ENCODE data around the gene QSOX1.
A peak's percentile ranks its signal among the peaks of the same experiment; 100 is the strongest.

Gene QSOX1

DNA sequence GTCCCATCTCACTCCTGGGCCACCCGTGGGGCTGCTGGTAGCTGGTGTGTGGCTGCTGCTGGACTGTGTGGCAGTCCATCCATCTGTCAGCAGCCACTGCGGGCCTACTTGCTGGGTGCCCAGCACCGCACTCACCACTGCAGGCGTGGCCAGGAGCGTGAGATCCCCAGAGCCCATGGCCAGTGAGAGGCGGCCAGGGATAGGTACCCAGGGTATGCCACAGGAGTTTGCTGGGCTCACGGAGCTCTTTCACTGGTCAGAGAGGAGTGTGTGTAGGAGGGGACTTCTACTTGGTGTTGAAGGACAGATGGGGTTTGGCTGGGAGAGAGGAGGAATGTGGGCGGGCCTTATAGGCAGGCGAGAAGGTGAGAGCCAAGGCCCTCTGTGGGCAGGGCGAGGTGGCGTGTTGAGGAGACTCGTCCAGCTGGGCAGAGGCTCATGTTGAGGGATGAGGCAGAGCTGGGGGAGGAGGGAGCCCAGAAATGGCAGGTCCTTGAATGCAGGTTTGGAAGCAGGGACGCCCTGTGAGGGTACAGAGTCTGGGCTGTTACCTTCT is 15.0 kb downstream of the QSOX1 start:
- no peak for DNase-seq (ENCODE audit: low spot score)

GRCh38 chr1:180170546-180171151 is 16.0 kb downstream of the QSOX1 start:
- no peak for DNase-seq (ENCODE audit: low spot score)

- DNase-seq (ENCODE audit: low spot score) = no peak
Observed at GRCh38 chr1:180171691-180172090, 17.0 kb downstream of the QSOX1 start.

- no peak for DNase-seq (ENCODE audit: low spot score)
Observed at GRCh38 chr1:180173451-180173850, 18.8 kb downstream of the QSOX1 start.

DNA sequence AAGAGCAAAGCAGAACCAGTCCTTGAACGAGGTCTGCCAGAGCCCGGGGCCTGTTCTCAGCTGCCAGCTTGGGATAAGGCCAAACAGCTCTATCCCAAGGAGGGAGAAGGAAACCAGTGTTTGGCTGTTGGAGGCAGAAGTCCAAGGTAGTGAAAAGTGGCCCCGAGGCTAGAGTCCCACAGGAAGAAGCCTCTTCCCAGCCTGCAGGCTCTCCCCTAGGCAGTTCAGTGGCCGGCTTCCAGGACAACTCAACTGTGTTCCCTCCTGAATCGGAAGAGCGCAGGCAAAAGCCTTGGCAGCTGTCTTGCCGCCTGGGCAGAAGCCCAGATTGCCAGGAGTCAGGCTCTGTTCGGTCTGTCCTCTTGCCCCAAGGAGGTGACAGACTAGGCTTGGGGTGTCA is 19.3 kb downstream of the QSOX1 start:
- peak; percentile 74 for DNase-seq (ENCODE audit: low spot score)

DNA sequence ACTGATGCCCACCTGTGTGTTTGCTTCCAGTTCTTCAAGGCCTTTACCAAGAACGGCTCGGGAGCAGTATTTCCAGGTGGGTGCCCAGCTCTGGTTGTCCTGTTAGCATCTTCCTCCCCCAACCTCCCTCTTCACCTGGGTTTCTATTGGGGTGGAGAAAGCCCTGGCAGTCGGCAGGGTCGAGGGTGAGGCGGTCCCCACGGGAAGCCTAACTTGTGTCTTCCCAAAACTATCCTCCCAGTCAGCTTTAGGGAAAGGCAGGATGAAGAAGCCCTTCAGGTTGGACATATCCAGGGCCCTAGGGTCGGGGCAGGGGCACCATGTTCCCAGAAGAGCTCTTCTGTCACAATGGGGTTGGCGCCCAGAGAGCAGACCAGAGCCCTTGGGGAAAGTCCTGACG is 20.6 kb downstream of the QSOX1 start:
- DNase-seq (ENCODE audit: low spot score) = no peak

DNA sequence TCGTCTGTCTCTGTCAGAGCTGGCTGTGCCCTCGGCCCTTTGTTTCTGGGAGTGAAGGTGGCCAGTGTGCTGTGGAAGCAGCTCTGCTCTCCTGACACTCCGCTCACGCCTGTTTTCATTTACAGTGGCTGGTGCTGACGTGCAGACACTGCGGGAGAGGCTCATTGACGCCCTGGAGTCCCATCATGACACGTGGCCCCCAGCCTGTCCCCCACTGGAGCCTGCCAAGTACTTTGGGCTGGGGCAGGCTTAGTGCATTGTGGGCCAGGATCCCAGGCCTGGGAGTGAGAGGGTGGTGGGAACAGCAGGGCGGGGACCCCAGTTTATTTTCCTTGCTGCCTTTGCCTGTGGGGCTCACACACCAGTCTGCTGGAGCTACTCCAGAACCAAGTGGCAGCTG is 21.1 kb downstream of the QSOX1 start:
- no peak for DNase-seq (ENCODE audit: low spot score)

- no peak for DNase-seq (ENCODE audit: low spot score)
Observed at GRCh38 chr1:180176965-180177364, 22.3 kb downstream of the QSOX1 start.

DNA sequence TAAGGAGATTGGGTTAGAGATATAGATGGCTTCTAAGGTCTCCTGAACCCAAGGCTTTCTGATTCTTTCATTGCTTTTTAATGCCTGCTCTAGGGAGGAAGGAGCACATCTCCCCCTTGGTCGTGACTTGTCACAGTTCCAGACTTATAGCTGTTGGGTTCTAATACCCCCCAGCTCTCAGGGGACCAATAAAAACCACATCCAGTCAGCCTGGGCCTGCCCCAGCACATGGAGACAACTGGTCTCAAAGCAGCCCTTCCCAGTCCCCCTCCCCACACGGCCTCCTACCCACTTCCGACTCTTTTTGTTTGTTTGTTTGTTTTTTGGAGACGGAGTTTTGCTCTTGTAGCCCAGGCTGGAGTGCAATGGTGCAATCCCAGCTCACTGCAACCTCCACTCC is 23.3 kb downstream of the QSOX1 start:
- DNase-seq (ENCODE audit: low spot score) = no peak

GRCh38 chr1:180178511-180179161 is 24.0 kb downstream of the QSOX1 start:
- DNase-seq (ENCODE audit: low spot score) = peak; percentile 40

GRCh38 chr1:180179162-180179957 is 24.7 kb downstream of the QSOX1 start:
- no peak for DNase-seq (ENCODE audit: low spot score)

DNA sequence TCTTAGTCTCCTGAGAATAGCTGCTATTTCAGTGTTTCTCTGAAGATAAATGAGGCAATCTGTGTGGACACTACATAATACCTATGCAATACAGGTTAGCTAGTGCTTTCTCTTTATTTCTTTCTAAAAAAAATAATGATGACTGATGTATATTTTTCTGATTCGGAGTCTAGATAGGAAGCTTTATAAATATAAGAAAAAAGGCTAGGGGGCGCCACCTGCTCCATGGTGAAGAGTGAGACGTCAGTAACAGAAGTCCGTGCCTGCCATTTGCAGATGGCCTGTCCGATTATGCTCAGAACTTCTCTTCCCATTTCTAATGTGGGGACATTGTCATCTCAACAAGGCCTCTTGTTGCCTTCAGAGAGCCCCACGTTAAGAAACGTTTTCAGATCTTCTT is 26.4 kb downstream of the QSOX1 start:
- no peak for DNase-seq (ENCODE audit: low spot score)

GRCh38 chr1:180181996-180182642 is 27.4 kb downstream of the QSOX1 start:
- no peak for DNase-seq (ENCODE audit: low spot score)

DNA sequence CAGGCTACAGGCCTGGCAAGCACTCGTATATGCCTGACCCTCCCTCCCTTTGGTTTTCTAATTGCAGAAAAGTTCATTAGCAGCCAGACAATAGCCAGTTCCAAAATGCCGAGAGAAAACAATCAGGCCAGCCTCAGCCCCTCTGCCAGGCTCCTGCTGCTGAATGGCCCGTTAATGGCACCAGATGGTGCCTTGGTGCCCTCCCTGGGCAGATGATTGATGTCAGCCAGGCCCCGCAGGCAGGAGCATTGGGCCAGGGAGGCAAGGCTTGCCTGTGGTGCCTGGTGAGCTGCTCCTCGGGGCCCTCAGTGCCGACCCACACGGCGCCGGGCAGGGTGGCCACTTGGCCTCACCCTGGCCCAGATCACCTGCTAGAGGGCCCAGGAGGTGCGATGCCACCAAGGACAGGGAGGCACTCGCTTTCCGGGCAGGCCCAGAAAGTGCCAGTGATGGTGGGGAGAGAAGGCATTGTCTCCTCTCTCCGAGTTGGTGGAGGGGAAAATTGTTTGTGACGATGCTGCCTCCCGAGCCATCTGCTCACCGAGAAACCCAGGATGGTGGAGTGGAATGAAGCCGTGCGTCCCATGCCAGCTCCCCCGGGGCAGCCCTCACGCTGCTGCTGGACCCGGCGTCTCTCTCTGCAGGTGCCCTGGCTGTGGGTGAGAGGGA is 28.1 kb downstream of the QSOX1 start:
- DNase-seq (ENCODE audit: low spot score) = peak; percentile 34

DNA sequence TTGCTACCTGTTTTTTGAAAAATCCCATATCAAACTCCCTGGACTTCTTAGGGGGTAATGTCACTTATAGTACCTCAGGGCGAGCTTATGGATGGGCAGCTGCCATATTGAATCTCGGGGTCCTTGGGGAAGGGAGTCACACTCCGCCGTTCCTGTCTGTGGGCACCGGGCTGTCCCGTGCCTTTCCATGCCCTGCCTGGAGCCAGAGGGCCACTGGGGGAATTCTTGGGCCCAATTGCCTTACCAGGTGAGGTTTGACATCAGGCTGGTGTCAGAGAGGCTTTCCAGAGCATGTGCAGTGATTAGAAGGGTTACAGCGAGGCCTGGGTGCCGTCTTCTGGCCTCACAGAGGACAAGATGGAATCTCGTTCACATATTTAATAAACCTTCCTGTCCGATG is 28.8 kb downstream of the QSOX1 start:
- DNase-seq (ENCODE audit: low spot score) = no peak

DNA sequence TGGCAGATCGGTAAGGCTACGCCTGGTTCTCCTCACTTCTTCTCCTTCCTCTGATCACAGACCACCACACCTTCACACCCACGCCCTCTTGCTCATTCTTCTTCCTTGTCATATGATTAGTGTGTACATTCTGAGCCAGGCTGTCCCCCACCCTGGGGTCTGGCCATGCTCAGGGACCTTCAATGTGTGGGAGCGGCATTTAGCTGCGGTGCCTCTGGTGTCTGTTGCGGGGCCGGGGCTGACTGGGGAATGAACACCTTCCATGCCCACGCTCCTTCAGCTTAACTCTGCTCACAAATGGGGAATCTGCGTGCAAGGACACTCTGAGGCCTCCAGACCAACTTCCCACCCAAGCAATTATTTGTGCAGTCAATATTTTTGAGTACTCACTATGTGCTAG is 29.4 kb downstream of the QSOX1 start:
- DNase-seq (ENCODE audit: low spot score) = no peak

- no peak for DNase-seq (ENCODE audit: low spot score)
Observed at GRCh38 chr1:180185281-180185680, 30.6 kb downstream of the QSOX1 start.

GRCh38 chr1:180185971-180186645 is 31.4 kb downstream of the QSOX1 start:
- no peak for DNase-seq (ENCODE audit: low spot score)

- no peak for DNase-seq (ENCODE audit: low spot score)
Observed at GRCh38 chr1:180186831-180187230, 32.2 kb downstream of the QSOX1 start.

GRCh38 chr1:180187626-180188025 is 33.0 kb downstream of the QSOX1 start:
- DNase-seq (ENCODE audit: low spot score) = no peak

GRCh38 chr1:180188091-180188506 is 33.4 kb downstream of the QSOX1 start:
- peak; percentile 37 for DNase-seq (ENCODE audit: low spot score)
